NCI-H524 (cell line): ENCODE results near the gene CFC1.
"Not testable (repeated sequence)": the region's sequence is repeated elsewhere in the genome, so short reads cannot be mapped to it uniquely, and the experiment has no call there.

ENCODE experiments used
- DNase-seq, 2 experiments: peaks; one replicate each; lab custom pipeline; 2025; lab: John Stamatoyannopoulos, UW

Gene CFC1

GRCh38 chr2:130599393-130599792 lies at the start of gene CFC1:
Gene CFC1, minus strand, starts transcription at chr2:130599575. Its CDS starts 288 bp downstream, at chr2:130599287.
- DNase-seq, result not testable (repeated sequence)

DNA sequence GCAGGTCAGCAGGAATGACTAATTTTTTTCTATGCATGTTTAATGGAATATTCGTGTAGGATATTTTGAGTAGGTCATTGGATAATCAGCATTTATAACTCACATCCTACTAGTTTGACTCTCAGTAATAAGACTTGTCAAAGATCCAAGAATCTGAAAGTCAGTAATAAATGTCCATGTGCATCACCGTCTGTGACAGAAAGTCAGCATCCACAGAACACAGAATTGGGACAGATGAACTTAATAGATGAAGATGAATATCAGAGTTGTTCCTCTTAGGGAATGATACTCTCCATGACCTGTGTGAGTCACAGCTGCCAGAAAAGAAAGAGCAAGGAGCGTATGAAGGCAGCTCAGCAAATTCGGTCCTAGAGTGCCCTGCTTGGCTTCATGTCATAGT lies 42.3 kb upstream of the CFC1 start:
- DNase-seq, result not testable (repeated sequence)

- DNase-seq, result not testable (repeated sequence)
Observed at GRCh38 chr2:130638973-130639372, 39.6 kb upstream of the CFC1 start.

GRCh38 chr2:130628784-130629475 lies 29.6 kb upstream of the CFC1 start:
- not testable (repeated sequence) for DNase-seq

- DNase-seq, result not testable (repeated sequence)
Observed at GRCh38 chr2:130611140-130611539, 11.8 kb upstream of the CFC1 start, which contains the start of gene POTEJ. Gene POTEJ, plus strand, starts transcription at chr2:130611440. Its CDS starts 93 bp downstream, at chr2:130611533.

DNA sequence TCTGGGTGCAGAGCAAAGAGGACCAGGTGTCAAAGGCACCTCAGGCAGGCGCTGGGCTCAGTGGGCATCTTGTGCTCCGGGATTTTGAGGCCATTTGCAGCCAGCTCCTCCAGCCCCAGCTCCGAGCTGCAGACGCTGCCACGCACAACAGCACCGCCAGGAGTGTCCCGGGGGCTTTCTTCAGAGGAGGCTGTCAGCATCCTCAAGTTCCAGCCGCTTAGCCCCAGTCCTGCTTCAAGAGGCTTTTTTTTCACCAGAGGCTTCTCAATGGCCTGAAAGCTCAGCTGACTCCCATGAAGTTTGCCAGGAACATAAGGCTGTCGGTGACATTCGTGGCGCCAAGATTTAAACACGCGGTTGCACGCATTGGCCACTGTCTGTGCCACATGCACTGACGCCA lies 11.1 kb upstream of the CFC1 start:
- not testable (repeated sequence) for DNase-seq

DNA sequence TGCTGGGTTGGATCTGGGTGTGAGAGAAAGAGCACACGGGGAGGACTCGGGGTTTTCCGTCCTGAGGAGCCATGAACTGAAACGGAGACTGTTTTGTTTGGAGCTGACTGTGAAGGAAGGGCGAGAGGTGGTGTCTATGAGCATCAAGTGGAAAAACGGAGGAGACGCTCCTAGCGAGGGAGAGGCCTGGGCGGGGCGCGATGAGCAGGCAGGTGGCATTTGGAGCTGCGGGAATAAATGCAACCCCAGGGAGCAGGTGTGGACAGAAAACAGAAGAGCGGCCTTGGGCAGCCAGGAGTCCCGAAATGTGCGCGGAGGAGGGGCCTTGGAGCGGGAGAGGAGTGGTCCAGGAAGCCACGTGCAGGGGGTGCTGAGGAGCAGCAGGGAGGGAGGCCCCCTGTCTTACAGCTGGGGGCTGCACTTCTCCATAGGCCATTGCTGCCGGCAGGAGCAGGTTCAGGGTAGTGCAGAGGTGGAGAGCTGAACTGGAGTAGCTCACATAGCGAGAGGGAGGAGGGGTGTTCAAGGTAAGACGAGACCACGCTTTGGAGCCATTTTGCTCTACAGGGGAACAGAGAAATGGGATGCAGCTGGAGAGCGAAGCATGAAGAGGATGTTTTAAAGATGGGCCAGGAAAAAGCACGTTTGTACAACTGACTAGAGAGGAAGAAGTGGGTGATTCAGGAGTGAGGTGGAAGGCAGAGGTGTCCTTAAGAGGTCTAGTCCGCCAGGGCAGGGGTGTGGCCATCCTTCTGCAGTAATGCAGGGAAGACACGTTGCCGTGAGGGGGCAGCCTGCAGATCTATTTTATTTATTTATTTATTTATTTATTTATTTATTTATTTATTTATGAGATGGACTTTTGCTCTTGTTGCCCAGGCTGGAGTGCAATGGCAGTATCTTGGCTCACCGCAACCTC lies 9.9 kb upstream of the CFC1 start:
- not testable (repeated sequence) for DNase-seq

DNA sequence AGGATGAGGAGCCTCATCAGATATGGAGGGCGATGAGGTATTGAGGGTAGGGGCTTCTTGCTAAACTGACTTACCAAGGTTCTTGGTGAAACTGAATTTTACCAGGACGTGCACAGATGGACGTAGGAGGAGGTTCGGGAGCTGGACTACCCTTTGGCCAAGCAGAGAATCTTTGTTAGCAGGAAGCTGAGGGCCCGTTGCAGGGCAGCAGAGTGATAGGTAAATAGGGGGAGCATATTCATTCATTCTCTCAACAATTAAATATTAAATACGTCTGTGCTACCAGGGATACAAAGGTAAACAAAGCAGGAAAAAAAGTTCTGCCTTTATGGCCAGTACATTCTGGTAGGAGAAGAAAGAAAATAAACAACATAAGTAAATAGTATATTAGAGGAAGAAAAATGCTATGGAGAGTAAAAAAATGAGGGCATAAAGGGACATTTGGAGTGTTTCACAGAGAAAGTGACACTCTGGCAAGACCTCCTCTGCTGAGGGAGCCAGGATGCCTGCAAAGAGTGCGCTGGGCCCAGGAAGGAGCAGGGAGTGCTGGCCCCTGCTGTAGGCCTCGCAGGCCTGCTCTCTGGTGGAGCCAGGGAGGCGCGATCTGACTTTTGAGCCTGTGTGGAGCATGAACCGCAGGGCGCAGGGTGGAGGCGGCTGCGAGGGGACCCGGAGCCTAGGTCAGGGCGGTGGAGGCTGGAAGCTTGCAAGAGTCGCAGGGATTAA lies 9.1 kb upstream of the CFC1 start:
- not testable (repeated sequence) for DNase-seq

DNA sequence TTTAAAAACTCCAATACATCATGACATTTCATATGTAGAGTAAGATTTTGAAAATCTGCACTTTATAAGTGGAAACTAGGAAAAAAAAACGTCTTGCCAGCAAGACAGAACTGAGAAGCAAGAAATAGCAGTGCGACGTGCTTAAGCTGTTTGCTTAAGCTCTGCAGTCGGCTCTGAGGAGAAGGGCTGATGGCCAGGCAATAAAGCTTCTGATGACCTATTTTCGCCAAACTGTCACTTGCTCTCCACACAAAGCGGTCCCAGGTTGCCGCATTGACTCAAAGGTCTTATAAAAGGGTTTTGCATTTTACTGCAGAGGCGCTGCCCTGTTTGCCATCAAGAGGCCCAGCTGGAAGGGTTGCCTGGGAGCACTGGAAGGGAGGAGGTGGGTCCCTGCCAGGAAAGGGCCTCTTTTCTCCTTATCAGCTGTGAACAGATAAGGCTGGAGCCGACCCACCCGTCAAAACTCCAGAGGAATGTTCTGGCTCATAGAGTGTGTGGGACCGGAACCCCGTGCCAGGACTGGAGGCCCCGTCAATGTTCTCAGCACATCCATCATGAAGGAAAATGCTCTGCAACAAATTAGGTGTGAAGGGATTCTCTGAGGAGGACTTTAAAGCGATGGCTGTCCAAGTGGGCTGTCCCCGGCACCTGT lies 2.4 kb upstream of the CFC1 start:
- not testable (repeated sequence) for DNase-seq

GRCh38 chr2:130599926-130600325 lies 551 bp upstream of the CFC1 start:
- DNase-seq, result not testable (repeated sequence)

- not testable (repeated sequence) for DNase-seq
Observed at GRCh38 chr2:130598463-130598862, 912 bp downstream of the CFC1 start.

GRCh38 chr2:130597994-130598393 lies 1.4 kb downstream of the CFC1 start:
- not testable (repeated sequence) for DNase-seq

- DNase-seq, result not testable (repeated sequence)
Observed at GRCh38 chr2:130596757-130597156, 2.6 kb downstream of the CFC1 start.

DNA sequence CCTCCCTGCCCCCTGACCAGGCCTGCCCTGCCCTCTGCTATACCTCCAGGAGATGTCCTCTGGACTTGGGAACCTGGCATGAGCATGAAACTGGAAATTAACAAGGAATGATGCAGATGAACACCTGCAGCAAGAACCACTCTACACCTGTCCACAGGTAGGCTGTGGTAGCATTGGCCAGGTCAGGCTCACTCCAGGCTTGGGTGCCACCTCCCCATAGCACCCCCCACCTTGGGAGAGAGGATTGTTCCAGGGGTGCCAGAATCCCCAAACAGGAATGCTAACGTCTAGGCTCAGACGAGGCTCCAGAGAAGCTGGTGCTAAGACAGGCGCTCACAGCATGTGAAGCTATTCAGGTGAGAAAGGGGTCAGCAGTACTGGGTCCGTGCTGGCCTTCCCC lies 5.4 kb downstream of the CFC1 start:
- DNase-seq, result not testable (repeated sequence)

GRCh38 chr2:130592791-130593414 lies 6.5 kb downstream of the CFC1 start:
- not testable (repeated sequence) for DNase-seq

DNA sequence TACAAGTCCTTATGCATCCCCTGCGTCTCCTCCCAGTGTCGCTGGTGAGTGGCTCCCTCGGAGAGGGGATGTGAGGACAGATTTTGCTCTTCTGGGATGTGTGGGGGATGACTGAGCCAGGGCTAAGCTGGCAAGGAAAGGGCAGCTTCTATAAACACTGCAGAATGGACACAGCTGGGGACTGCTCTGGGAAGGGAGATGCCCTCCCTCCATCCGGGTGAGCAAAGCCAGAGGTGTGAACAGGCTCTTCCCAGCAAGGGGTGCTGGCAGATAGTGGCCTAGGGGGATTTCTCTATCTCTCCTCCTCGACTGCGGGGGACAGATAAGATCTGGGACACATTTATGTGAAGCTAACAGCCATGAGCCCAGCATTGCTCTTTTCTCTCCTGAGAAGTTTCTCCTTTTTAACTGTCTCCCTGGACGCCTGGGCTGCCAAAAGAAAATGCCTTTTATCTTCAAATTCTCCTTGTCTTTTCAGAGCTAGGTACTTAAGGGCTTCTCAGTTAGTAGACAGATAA lies 8.5 kb downstream of the CFC1 start:
- not testable (repeated sequence) for DNase-seq

GRCh38 chr2:130590170-130590841 lies 9.1 kb downstream of the CFC1 start:
- not testable (repeated sequence) for DNase-seq

DNA sequence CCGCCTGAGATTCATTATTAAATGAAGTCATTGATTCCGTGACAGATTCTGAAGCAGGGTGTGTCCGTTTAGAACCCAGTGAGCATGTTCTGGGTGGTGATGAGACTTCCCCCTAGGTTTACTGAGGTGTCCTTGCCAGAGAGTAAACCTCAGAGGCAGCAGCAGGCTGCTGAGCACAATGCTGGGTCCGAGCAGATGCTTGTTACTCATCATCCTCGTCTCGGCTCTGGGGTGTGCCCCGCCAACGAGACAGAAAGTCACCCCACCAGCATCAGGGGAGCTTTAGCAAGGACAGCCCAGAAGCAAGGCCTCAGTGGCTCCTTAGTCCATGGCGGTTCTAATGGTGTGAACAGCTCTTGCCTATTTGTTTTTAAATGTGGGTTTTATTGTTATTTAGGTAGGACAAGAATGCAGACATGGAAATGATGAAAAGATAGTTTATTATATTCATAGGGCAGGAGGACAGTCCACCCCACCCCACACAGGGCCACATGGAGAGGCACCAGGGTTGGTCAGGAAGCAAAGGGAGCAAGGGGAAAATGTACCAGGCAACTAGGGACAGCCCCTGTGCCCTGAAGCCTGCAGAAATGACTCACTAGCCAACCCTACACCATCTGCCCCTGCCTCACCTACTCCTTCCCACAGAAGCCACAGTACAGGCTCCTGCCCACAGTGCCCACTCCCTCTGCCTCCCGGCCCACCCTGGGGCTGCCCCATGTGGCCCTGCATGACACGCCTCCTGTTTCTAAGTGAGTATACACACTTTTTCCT lies 10.5 kb downstream of the CFC1 start:
- not testable (repeated sequence) for DNase-seq

DNA sequence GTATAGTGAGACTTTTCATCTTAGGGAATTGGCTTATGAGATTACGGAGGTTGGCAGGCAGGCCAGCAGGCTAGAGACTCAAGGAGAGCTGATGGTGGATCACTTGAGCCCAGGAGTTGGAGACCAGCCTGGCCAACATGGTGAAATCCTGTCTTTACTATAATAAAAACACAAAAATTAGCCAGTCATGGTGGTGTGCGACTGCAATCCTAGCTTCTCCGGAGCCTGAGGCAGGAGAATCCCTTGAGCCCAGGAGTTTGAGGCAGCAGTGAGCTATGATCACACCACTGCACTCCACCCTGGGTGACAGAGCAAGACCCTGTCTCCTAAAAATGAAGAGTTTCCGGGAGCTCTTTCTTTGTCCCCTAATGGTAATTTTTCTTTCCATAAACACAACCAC lies 14.6 kb downstream of the CFC1 start:
- not testable (repeated sequence) for DNase-seq
